22Rv1 (cell line): ENCODE data around the gene CRYBB1.

Experiments used
- H3K27ac ChIP-seq: fragments of 450-650 bp; 2 replicates; pipeline ENCODE4 v1.5.1; 2017
- CTCF ChIP-seq: fragments of 450-650 bp; IDR thresholded peaks from 2 replicates; pipeline ENCODE4 v1.5.1; 2017; ENCODE audit warnings: mild to moderate bottlenecking
- ZFX ChIP-seq: fragments of 450-650 bp; IDR thresholded peaks from 2 replicates; pipeline ENCODE4 v1.6.1; 2017; ENCODE audit warnings: antibody characterized with exemption, borderline replicate concordance

CRYBB1 gene

GRCh38 chr22:26559961-26560575 lies 57.8 kb downstream of the CRYBB1 start:
- TF ChIP-seq ZFX (no peak), CTCF (no peak)
- H3K27ac ChIP-seq: no peak overlapping the region

GRCh38 chr22:26558248-26558895 lies 59.5 kb downstream of the CRYBB1 start:
- no peak overlapping the region for H3K27ac ChIP-seq
- TF ChIP-seq ZFX: no peak
- no peak for TF ChIP-seq CTCF

- TF ChIP-seq ZFX: no peak
- TF ChIP-seq CTCF: no peak
- no peak overlapping the region for H3K27ac ChIP-seq
These were observed 60.9 kb downstream of the CRYBB1 start for GRCh38 chr22:26556904-26557303.

- TF ChIP-seq ZFX: no peak
- TF ChIP-seq CTCF: no peak
- no peak overlapping the region for H3K27ac ChIP-seq
These were observed 62.3 kb downstream of the CRYBB1 start for GRCh38 chr22:26555478-26555877.

- TF ChIP-seq ZFX: no peak
- no peak for TF ChIP-seq CTCF
These were observed 62.9 kb downstream of the CRYBB1 start for GRCh38 chr22:26554956-26555355.

GRCh38 chr22:26553056-26553752 lies 64.6 kb downstream of the CRYBB1 start:
- TF ChIP-seq ZFX: no peak
- no peak for TF ChIP-seq CTCF
- H3K27ac ChIP-seq: no peak overlapping the region

More at GRCh38 chr22:26554956-26555355, 62.9 kb downstream of the CRYBB1 start:
- H3K27ac ChIP-seq: no peak overlapping the region

GRCh38 chr22:26552466-26552865 lies 65.4 kb downstream of the CRYBB1 start:
- no peak for TF ChIP-seq CTCF
- no peak for TF ChIP-seq ZFX
- H3K27ac ChIP-seq: no peak overlapping the region
